Neural cell (in vitro differentiated cells): ENCODE data around the gene SYT10. TPM values are rescaled to one million over a fixed set of nuclear protein-coding genes. Genes with fewer than 3 reads are reported as not detected.
"Not testable (repeated sequence)": the region's sequence is repeated elsewhere in the genome, so short reads cannot be mapped to it uniquely, and the experiment has no call there.

Experiments
- H2AFZ ChIP-seq: fragments of 200-600, 300-800 bp; sonication (generic), shearing (Covaris generic); 2 replicates; pipeline ENCODE4 v1.6.0; 2014; ENCODE audit warnings: low read depth, mild to moderate bottlenecking, antibody characterized with exemption, low read length, moderate library complexity
- H3F3A ChIP-seq: fragments of 200-600 bp; shearing (Covaris generic); 2 replicates; pipeline ENCODE4 v1.6.1; 2016; ENCODE audit warnings: mild to moderate bottlenecking, moderate library complexity, mixed read lengths, antibody characterized with exemption, low read length; ENCODE audit not compliant: insufficient read depth, poor library complexity, severe bottlenecking
- H3K27ac ChIP-seq: fragments of 200-600, 300-800 bp; sonication (generic), shearing (Covaris generic); 2 replicates; pipeline ENCODE4 v1.5.1; 2014; ENCODE audit warnings: mild to moderate bottlenecking, low read length, moderate library complexity
- H3K27me3 ChIP-seq: fragments of 300-800, 200-600 bp; sonication (generic), shearing (Covaris generic); 2 replicates; pipeline ENCODE4 v1.6.0; 2014; ENCODE audit warnings: mild to moderate bottlenecking, low read depth, low read length, moderate library complexity; ENCODE audit not compliant: insufficient read depth
- H3K36me3 ChIP-seq: fragments of 300-800, 200-600 bp; sonication (generic), shearing (Covaris generic); 2 replicates; pipeline ENCODE4 v1.5.1; 2014; ENCODE audit warnings: mild to moderate bottlenecking, antibody characterized with exemption, low read length, moderate library complexity; ENCODE audit not compliant: insufficient read depth
- H3K4me2 ChIP-seq: fragments of 300-800, 200-600 bp; sonication (generic), shearing (Covaris generic); 2 replicates; pipeline ENCODE4 v1.6.0; 2014; ENCODE audit warnings: mild to moderate bottlenecking, low read length
- H3K4me3 ChIP-seq: fragments of 300-800, 200-600 bp; sonication (generic), shearing (Covaris generic); 2 replicates; pipeline ENCODE4 v1.5.1; 2014; ENCODE audit warnings: mild to moderate bottlenecking, low read length, moderate library complexity
- H3K79me2 ChIP-seq: fragments of 200-600 bp; shearing (Covaris generic); replicated peaks from 2 replicates; pipeline ENCODE4 v1.6.0; 2014; ENCODE audit warnings: mild to moderate bottlenecking, low read length, moderate library complexity; ENCODE audit not compliant: insufficient read depth
- H3K9ac ChIP-seq: fragments of 300-800, 200-600 bp; sonication (generic), shearing (Covaris generic); 2 replicates; pipeline ENCODE4 v1.6.1; 2016; ENCODE audit warnings: mild to moderate bottlenecking, low read length, mixed read lengths
- H3K9me2 ChIP-seq: fragments of 200-600 bp; shearing (Covaris generic); 2 replicates; pipeline ENCODE4 v1.6.1; 2016; ENCODE audit warnings: mild to moderate bottlenecking, low read length, mixed read lengths; ENCODE audit not compliant: insufficient read depth
- H3K9me3 ChIP-seq: fragments of 200-600, 300-800 bp; sonication (generic), shearing (Covaris generic); 2 replicates; pipeline ENCODE4 v1.6.1; 2016; ENCODE audit warnings: mild to moderate bottlenecking, mixed run types, low read length, moderate library complexity, mixed read lengths
- H4K20me1 ChIP-seq: fragments of 200-600 bp; shearing (Covaris generic); 2 replicates; pipeline ENCODE4 v1.6.1; 2016; ENCODE audit warnings: mild to moderate bottlenecking, mixed run types; ENCODE audit not compliant: insufficient read depth
- CTCF ChIP-seq: fragments of 450-650 bp; IDR thresholded peaks from 2 replicates; pipeline ENCODE4 v1.5.1; 2014; ENCODE audit warnings: antibody characterized with exemption, mild to moderate bottlenecking, moderate library complexity; ENCODE audit not compliant: poor library complexity, severe bottlenecking
- EP300 ChIP-seq: fragments of 450-650 bp; conservative IDR thresholded peaks from 2 replicates; pipeline ENCODE4 v1.6.1; 2014; ENCODE audit warnings: antibody characterized with exemption, mild to moderate bottlenecking, moderate library complexity; ENCODE audit not compliant: poor library complexity, severe bottlenecking
- EZH2 ChIP-seq: fragments of 200-600, 300-800 bp; shearing (Covaris generic), sonication (generic); IDR thresholded peaks from 2 replicates; pipeline ENCODE4 v1.6.1; 2014; ENCODE audit warnings: antibody characterized with exemption, low read length, borderline replicate concordance, mild to moderate bottlenecking; ENCODE audit not compliant: insufficient read depth, poor library complexity, severe bottlenecking
- MXI1 ChIP-seq: fragments of 450-650 bp; conservative IDR thresholded peaks from 2 replicates; pipeline ENCODE4 v1.6.1; 2014; ENCODE audit warnings: antibody characterized with exemption, mild to moderate bottlenecking; ENCODE audit not compliant: poor library complexity, severe bottlenecking
- POLR2AphosphoS5 ChIP-seq: IDR thresholded peaks from 2 replicates; pipeline ENCODE4 v1.6.1; 2012
- RAD21 ChIP-seq: fragments of 450-650 bp; conservative IDR thresholded peaks from 2 replicates; pipeline ENCODE4 v1.6.1; 2014; ENCODE audit warnings: antibody characterized with exemption, mild to moderate bottlenecking, moderate library complexity
- REST ChIP-seq: IDR thresholded peaks from 2 replicates; pipeline ENCODE4 v1.6.1; 2012; ENCODE audit warnings: borderline replicate concordance
- SMC3 ChIP-seq: fragments of 450-650 bp; conservative IDR thresholded peaks from 2 replicates; pipeline ENCODE4 v1.6.1; 2014; ENCODE audit warnings: antibody characterized with exemption, mild to moderate bottlenecking, moderate library complexity; ENCODE audit not compliant: poor library complexity
- TAF1 ChIP-seq: IDR thresholded peaks from 2 replicates; pipeline ENCODE4 v1.6.1; 2012; ENCODE audit warnings: low read depth
- polyA plus RNA-seq: library from polyadenylated mRNA; depleted of rRNA; stranded (reverse); fragments of >200 nt; gene quantifications from 2 replicates; pipeline ENCODE4 v1.2.3, GENCODE V29; 2014

The SYT10 gene
- polyA plus RNA-seq, 1 donor from 2014 or later = 12.3 TPM

- H3K4me2 ChIP-seq, H3K9me2 ChIP-seq, H3F3A ChIP-seq, H3K36me3 ChIP-seq, H3K4me3 ChIP-seq, H3K9ac ChIP-seq, H3K9me3 ChIP-seq, H2AFZ ChIP-seq, H3K27me3 ChIP-seq, H3K27ac ChIP-seq, H3K79me2 ChIP-seq, H4K20me1 ChIP-seq: not testable (repeated sequence)
These were observed 107.6 kb downstream of the SYT10 start for GRCh38 chr12:33331961-33332398.

- Histone ChIP-seq H3F3A (no peaks in the 10 kb centered on the region), H4K20me1 (no peaks in the 10 kb centered on the region), H3K4me3 (no peak overlapping the region), H3K9me2 (no peaks in the 10 kb centered on the region), H3K9ac (no peak overlapping the region), H2AFZ (no peak overlapping the region), H3K27ac (no peak overlapping the region), H3K9me3 (no peaks in the 10 kb centered on the region), H3K36me3 (no peaks in the 10 kb centered on the region), H3K79me2 (no peaks in the 10 kb centered on the region), H3K27me3 (no peaks in the 10 kb centered on the region), H3K4me2 (no peak overlapping the region)
- TF ChIP-seq REST = no peak
- TF ChIP-seq EP300 = no peak
- no peak for TF ChIP-seq CTCF
- no peak for TF ChIP-seq POLR2AphosphoS5
- TF ChIP-seq EZH2 = no peak
- no peak for TF ChIP-seq TAF1
- TF ChIP-seq RAD21 = no peak
- no peak for TF ChIP-seq MXI1
- TF ChIP-seq SMC3 = no peak
These were observed 108.7 kb downstream of the SYT10 start for GRCh38 chr12:33330940-33331339.
